Small intestine (tissue), 7 donors: ENCODE measurements around the gene ATP6V0E2. TPM values are rescaled to one million over a fixed set of nuclear protein-coding genes. Genes with fewer than 3 reads are reported as not detected.

Experiments used
- DNase-seq, 2 donors: peaks; one replicate each; pipeline versions ENCODE4 v3.0.0 to v3.0.0-alpha.2; 2013
- FAIRE-seq: peaks from 2 replicates; lab custom pipeline; 2012; peaks lifted over from hg19 to GRCh38; lab: Jason Lieb, UNC
- H3K27ac ChIP-seq, 3 donors: one replicate each; pipeline ENCODE4 v1.5.1; 2013; ENCODE audit warnings: low read length in 2 of 3, mild to moderate bottlenecking in 2 of 3, control low read depth in 1 of 3, inconsistent platforms in 1 of 3, low read depth in 1 of 3, moderate library complexity in 1 of 3
- H3K27me3 ChIP-seq, 3 donors: one replicate each; pipeline ENCODE4 v1.6.1; 2013; ENCODE audit warnings: low read length in 3 of 3, inconsistent platforms in 1 of 3; ENCODE audit not compliant: control insufficient read depth in 3 of 3, insufficient read depth in 3 of 3
- H3K36me3 ChIP-seq, 3 donors: one replicate each; pipeline ENCODE4 v1.6.1; 2013; ENCODE audit warnings: low read length in 3 of 3, inconsistent platforms in 1 of 3, low read depth in 1 of 3, mild to moderate bottlenecking in 1 of 3, moderate library complexity in 1 of 3; ENCODE audit not compliant: control insufficient read depth in 3 of 3, insufficient read depth in 2 of 3
- H3K4me1 ChIP-seq, 3 donors: one replicate each; pipeline ENCODE4 v1.6.1; 2013; ENCODE audit warnings: low read length in 2 of 3, inconsistent platforms in 1 of 3, low read depth in 1 of 3, mild to moderate bottlenecking in 1 of 3, moderate library complexity in 1 of 3; ENCODE audit not compliant: control insufficient read depth in 3 of 3, insufficient read depth in 2 of 3
- H3K4me3 ChIP-seq, 3 donors: one replicate each; pipeline ENCODE4 v1.5.1; 2013; ENCODE audit warnings: low read length in 3 of 3, control low read depth in 1 of 3, inconsistent platforms in 1 of 3, low read depth in 1 of 3, mild to moderate bottlenecking in 1 of 3, moderate library complexity in 1 of 3
- H3K9me3 ChIP-seq, 2 donors: one replicate each; pipeline ENCODE4 v1.6.1; 2013; ENCODE audit warnings: low read depth in 1 of 2, low read length in 1 of 2; ENCODE audit not compliant: control insufficient read depth in 2 of 2, insufficient read depth in 1 of 2
- WGBS, 3 donors: extraction: QIAGEN DNeasy Blood & Tissue Kit; methylation state at CpG; one replicate each; pipeline ENCODE4 v1.1.7; 2013; 5-methylcytosine and 5-hydroxymethylcytosine counted together
- polyA plus RNA-seq, 4 donors: library from polyadenylated mRNA; stranded (reverse) in 3 of 4; unstranded in 1 of 4; fragments of 200-250 nt in 3 of 4; fragments of 120-200 nt in 1 of 4; gene quantifications; one replicate each; pipeline versions ENCODE4 v1.2.1 to v1.2.3, GENCODE V29; 2013
- donor health status: healthy with polysubstance abuse.
- donor health status: control.
- donor health status: control.
- donor health status: Bipolar disorder and iron deficiency.
- donor health status: healthy.

ATP6V0E2 gene
- polyA plus RNA-seq, 4 donors: 4.0 to 33.8 (median 5.1) TPM

DNA sequence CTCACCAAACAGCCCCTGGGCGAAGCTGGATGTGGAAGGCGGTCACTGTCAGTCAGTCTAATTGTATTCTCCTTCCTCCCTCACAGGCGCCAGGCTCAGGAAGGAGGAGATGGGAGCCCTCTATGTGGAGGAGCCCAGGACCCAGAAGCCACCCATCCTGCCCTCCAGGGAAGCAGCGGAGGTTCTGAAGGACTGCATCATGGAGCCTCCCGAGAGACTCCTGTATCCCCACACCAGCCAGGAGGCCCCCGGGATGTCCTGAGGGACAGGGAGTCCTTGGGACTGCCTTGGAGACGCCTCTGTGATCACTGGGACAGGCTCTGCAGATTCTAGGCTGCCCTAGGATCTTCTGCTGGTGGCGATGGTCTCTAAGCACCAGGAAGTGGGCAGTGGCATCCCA, 9.7 kb upstream of the ATP6V0E2 start:
- Histone ChIP-seq H3K27me3 (no peaks in the 10 kb centered on the region), H3K36me3 (peaks cover 4 to 63% (median 8%) of the 10 kb centered on the region in 3 donors), H3K4me1 (no peaks in the 10 kb centered on the region), H3K9me3 (no peaks in the 10 kb centered on the region), H3K4me3 (no peak overlapping the region), H3K27ac (no peak overlapping the region)
- no peak for DNase-seq
- WGBS, 3 donors: 88 to 89% (median 89%) methylated on average over 8 of the region's 8 CpGs
- FAIRE-seq: no peak

GRCh38 chr7:149864751-149865150, 9.0 kb upstream of the ATP6V0E2 start:
- no peaks in the 10 kb centered on the region for H3K4me1 ChIP-seq
- no peaks in the 10 kb centered on the region for H3K27me3 ChIP-seq
- H3K27ac ChIP-seq: no peak overlapping the region
- FAIRE-seq: no peak
- 95 to 100% (median 95%) methylated on average over 12 of the region's 12 CpGs for WGBS, 3 donors
- no peak for DNase-seq
- peaks cover 4 to 56% (median 8%) of the 10 kb centered on the region in 3 donors for H3K36me3 ChIP-seq
- H3K4me3 ChIP-seq: no peak overlapping the region
- H3K9me3 ChIP-seq: no peaks in the 10 kb centered on the region

- WGBS, 3 donors: 66 to 87% (median 72%) methylated on average over 6 to 7 of the region's 7 CpGs
- peaks cover 4 to 56% (median 8%) of the 10 kb centered on the region in 3 donors for H3K36me3 ChIP-seq
- peak in 1 of 2 donors; percentile 55 for DNase-seq
These were observed 8.3 kb upstream of the ATP6V0E2 start for GRCh38 chr7:149865437-149865836.

GRCh38 chr7:149866139-149866778, 7.5 kb upstream of the ATP6V0E2 start:
- FAIRE-seq (no peak), DNase-seq (no peak)
- Histone ChIP-seq H3K9me3 (no peaks in the 10 kb centered on the region), H3K27ac (peak overlapping the region in 2 of 3 donors; percentile 8 to 11), H3K36me3 (peaks cover 2 to 49% (median 5%) of the 10 kb centered on the region in 3 donors), H3K27me3 (no peaks in the 10 kb centered on the region), H3K4me1 (no peaks in the 10 kb centered on the region), H3K4me3 (no peak overlapping the region)
- 86 to 92% (median 87%) methylated on average over 16 of the region's 16 CpGs for WGBS, 3 donors

More at GRCh38 chr7:149865437-149865836, 8.3 kb upstream of the ATP6V0E2 start:
- H3K4me1 ChIP-seq: no peaks in the 10 kb centered on the region
- H3K27ac ChIP-seq: peak overlapping the region in 1 of 3 donors; percentile 67
- FAIRE-seq: no peak
- no peaks in the 10 kb centered on the region for H3K27me3 ChIP-seq
- no peak overlapping the region for H3K4me3 ChIP-seq
- H3K9me3 ChIP-seq: no peaks in the 10 kb centered on the region

DNA sequence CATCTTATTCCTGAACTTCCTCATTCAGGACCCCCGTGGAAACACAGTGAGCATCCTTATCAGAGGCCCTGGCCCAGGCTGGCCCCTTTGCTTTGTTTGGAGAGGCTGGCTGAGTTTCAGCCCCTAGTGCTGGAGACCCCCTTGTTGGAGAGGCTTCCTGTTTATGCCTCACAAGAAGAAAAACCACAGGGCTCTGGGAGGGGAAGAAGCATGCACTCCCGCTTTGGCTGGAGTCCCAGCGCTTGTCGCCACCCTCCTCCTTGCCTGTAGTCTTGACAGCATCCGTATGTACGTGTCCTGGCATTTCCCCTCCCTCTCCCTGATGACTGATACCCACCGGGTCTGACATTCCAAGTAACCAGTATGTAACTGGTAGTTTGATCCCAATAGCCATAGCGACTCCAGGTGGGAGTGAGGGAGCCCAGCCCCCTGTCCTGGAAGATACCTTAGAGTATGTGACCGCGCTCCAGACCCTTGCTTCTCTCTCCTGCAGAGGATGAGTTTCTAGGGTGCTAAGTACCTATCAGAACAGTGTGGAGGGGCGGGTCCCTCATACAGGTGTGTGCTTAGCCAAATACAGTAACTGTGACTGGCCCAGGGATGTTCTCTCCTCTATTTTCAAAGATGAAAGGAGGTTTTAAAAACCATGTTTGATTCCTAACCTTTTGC, 6.9 kb upstream of the ATP6V0E2 start:
- FAIRE-seq (no peak), DNase-seq (peak in 1 of 2 donors; percentile 30)
- peaks cover 2 to 42% (median 5%) of the 10 kb centered on the region in 3 donors for H3K36me3 ChIP-seq
- WGBS, 3 donors: 64 to 82% (median 79%) methylated on average over 11 of the region's 11 CpGs
- no peak overlapping the region for H3K4me3 ChIP-seq
- no peaks in the 10 kb centered on the region for H3K27me3 ChIP-seq
- H3K27ac ChIP-seq: peak overlapping the region in 1 of 3 donors; percentile 8
- H3K4me1 ChIP-seq: no peaks in the 10 kb centered on the region
- H3K9me3 ChIP-seq: no peaks in the 10 kb centered on the region

GRCh38 chr7:149867762-149868622, 5.8 kb upstream of the ATP6V0E2 start:
- Histone ChIP-seq H3K4me3 (no peak overlapping the region), H3K9me3 (no peaks in the 10 kb centered on the region), H3K36me3 (peaks cover 2 to 31% (median 5%) of the 10 kb centered on the region in 3 donors), H3K27me3 (no peaks in the 10 kb centered on the region), H3K4me1 (peaks cover 0 to 7% (median 5%) of the 10 kb centered on the region in 3 donors), H3K27ac (no peak overlapping the region)
- DNase-seq (no peak), FAIRE-seq (no peak)
- WGBS, 3 donors: 85 to 92% (median 88%) methylated on average over 25 of the region's 25 CpGs

GRCh38 chr7:149868623-149869290, 5.0 kb upstream of the ATP6V0E2 start:
- 73 to 85% (median 78%) methylated on average over 7 of the region's 7 CpGs for WGBS, 3 donors
- H3K27me3 ChIP-seq: no peaks in the 10 kb centered on the region
- H3K9me3 ChIP-seq: no peaks in the 10 kb centered on the region
- H3K36me3 ChIP-seq: peaks cover 0 to 24% (median 3%) of the 10 kb centered on the region in 3 donors
- no peak overlapping the region for H3K4me3 ChIP-seq
- H3K27ac ChIP-seq: no peak overlapping the region
- peaks cover 0 to 8% (median 6%) of the 10 kb centered on the region in 3 donors for H3K4me1 ChIP-seq
- DNase-seq (no peak), FAIRE-seq (no peak)

DNA sequence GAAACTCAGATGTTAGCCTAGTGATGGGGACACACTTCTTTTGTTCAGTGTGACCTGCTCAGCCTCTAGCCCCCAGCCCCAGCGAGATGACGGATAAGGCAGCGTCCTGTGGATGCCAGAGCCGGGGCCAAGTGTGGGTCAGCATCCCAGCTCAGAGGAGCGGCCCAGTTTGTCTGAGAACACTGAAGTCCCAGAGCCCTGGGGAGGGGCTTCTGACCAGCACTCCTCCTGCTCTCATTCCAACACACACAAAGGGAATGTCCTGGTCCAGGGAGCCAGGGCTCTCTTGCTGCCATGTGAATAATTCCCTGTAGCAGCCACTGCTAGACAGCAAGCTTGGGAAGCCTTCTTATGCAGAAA, 4.5 kb upstream of the ATP6V0E2 start:
- Histone ChIP-seq H3K27ac (no peak overlapping the region), H3K27me3 (peaks cover 0 to 1% (median 0%) of the 10 kb centered on the region in 3 donors), H3K4me1 (peaks cover 0 to 11% (median 6%) of the 10 kb centered on the region in 3 donors), H3K9me3 (no peaks in the 10 kb centered on the region), H3K36me3 (peaks cover 0 to 18% (median 3%) of the 10 kb centered on the region in 3 donors), H3K4me3 (no peak overlapping the region)
- FAIRE-seq (no peak), DNase-seq (no peak)
- WGBS, 3 donors: 80 to 94% (median 90%) methylated on average over 5 of the region's 5 CpGs
